Fibroblast of lung (primary cell): ENCODE measurements around the gene DNAH10. TPM values are rescaled to one million over a fixed set of nuclear protein-coding genes. Genes with fewer than 3 reads are reported as not detected.

ENCODE experiments used
- DNase-seq, 2 donors: peaks; one replicate each; pipeline versions ENCODE4 v3.0.0 to v3.0.0-alpha.2; 2010; ENCODE audit warnings: low read depth in 2 of 2
- H2AFZ ChIP-seq: 2 replicates; pipeline ENCODE4 v1.5.1; 2012; ENCODE audit warnings: low read length, control low read depth, inconsistent platforms
- H3K27ac ChIP-seq: 2 replicates; pipeline ENCODE4 v1.5.1; 2011; ENCODE audit warnings: low read length, control low read depth; ENCODE audit not compliant: insufficient read depth
- H3K27me3 ChIP-seq: 2 replicates; pipeline ENCODE4 v1.5.1; 2011; ENCODE audit warnings: mild to moderate bottlenecking, low read length; ENCODE audit not compliant: control insufficient read depth, insufficient read depth
- H3K36me3 ChIP-seq: 2 replicates; pipeline ENCODE4 v1.5.1; 2011; ENCODE audit warnings: low read length; ENCODE audit not compliant: control insufficient read depth, insufficient read depth
- H3K4me1 ChIP-seq: 2 replicates; pipeline ENCODE4 v1.5.1; 2011; ENCODE audit warnings: low read length; ENCODE audit not compliant: control insufficient read depth, insufficient read depth; ENCODE audit errors: extremely low read depth
- H3K4me2 ChIP-seq: 2 replicates; pipeline ENCODE4 v1.5.1; 2011; ENCODE audit warnings: low read length, control low read depth; ENCODE audit not compliant: insufficient read depth; ENCODE audit errors: extremely low read depth
- H3K4me3 ChIP-seq, 4 experiments: fragments of 200-600 bp in 1 of 4; sonication (generic) in 1 of 4; replicated peaks in 1 of 4; 2 replicates each; pipeline ENCODE4 v1.5.1; 2011 to 2016; ENCODE audit warnings: low read length in 4 of 4, low read depth in 3 of 4, mild to moderate bottlenecking in 3 of 4, control low read depth in 2 of 4, inconsistent platforms in 1 of 4, mixed read lengths in 1 of 4; ENCODE audit not compliant: insufficient read depth in 1 of 4; ENCODE audit errors: control extremely low read depth in 1 of 4
- H3K79me2 ChIP-seq: 2 replicates; pipeline ENCODE4 v1.5.1; 2012; ENCODE audit warnings: mild to moderate bottlenecking, low read length, inconsistent platforms; ENCODE audit not compliant: control insufficient read depth, insufficient read depth
- H3K9ac ChIP-seq: 2 replicates; pipeline ENCODE4 v1.5.1; 2011; ENCODE audit warnings: mild to moderate bottlenecking, low read length, control low read depth; ENCODE audit not compliant: insufficient read depth
- H3K9me3 ChIP-seq: 2 replicates; pipeline ENCODE4 v1.5.1; 2012; ENCODE audit warnings: low read depth, low read length; ENCODE audit not compliant: control insufficient read depth, insufficient read depth
- H4K20me1 ChIP-seq: 2 replicates; pipeline ENCODE4 v1.5.1; 2011; ENCODE audit warnings: low read length; ENCODE audit not compliant: control insufficient read depth, insufficient read depth; ENCODE audit errors: extremely low read depth
- EZH2 ChIP-seq: IDR thresholded peaks from 2 replicates; pipeline ENCODE4 v1.5.1; 2012; ENCODE audit warnings: low read length, control low read depth, mild to moderate bottlenecking; ENCODE audit errors: missing control alignments
- polyA plus RNA-seq, 2 donors: library from polyadenylated mRNA; depleted of rRNA in 1 of 2; stranded (reverse) in 1 of 2; unstranded in 1 of 2; fragments of >200 nt; gene quantifications; 2 replicates each; pipeline ENCODE4 v1.2.1, GENCODE V29; 2011 to 2012; ENCODE audit warnings: missing spikeins in 1 of 2
- total RNA-seq: library from RNA; depleted of rRNA; stranded (reverse); fragments of >200 nt; gene quantifications from 2 replicates; pipeline ENCODE4 v1.2.1, GENCODE V29; 2014
- TF ChIP-seq, protein P1 (sequence below), 2 donors: IDR thresholded peaks in 1 of 2; conservative IDR thresholded peaks in 1 of 2; 1 replicate in 1 of 2; 2 replicates in 1 of 2; pipeline ENCODE4 v1.5.1; 2011 to 2012; ENCODE audit warnings: low read length in 2 of 2, control low read depth in 1 of 2, inconsistent platforms in 1 of 2, low read depth in 1 of 2, mild to moderate bottlenecking in 1 of 2

The DNAH10 gene
- total and polyA plus RNA-seq, 2 donors (not counting 1 experiment from before 2014, with no cell fraction given), result 0.06 to 0.33 TPM

DNA sequence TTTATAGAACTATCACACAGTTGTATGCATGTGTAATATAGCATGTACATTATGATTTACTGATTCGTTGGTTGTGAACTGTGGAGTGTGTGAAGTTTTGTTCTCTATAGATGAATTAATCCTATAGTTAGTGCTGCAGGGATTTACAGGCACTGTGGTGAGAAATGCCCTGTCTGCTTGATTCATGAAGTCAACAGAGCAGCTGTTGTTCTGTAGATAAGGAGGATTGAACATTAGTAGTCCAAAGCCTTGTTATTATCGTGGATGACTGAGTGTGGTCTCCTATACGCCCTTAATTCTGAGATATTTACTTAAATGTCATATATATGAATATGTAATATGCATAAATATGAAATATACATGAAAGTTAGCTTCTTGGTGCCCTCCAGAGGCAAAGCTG lies 98.3 kb downstream of the DNAH10 start:
- H3K36me3 ChIP-seq, result no peaks in the 10 kb centered on the region
- H3K9ac ChIP-seq, result no peak overlapping the region
- H3K27ac ChIP-seq, result no peak overlapping the region
- no peak overlapping the region for H3K4me2 ChIP-seq
- H2AFZ ChIP-seq, result no peak overlapping the region
- peak in 1 of 2 donors; percentile 19 for DNase-seq
- H3K4me3 ChIP-seq, result no peak overlapping the region
- TF ChIP-seq, protein P1, sequence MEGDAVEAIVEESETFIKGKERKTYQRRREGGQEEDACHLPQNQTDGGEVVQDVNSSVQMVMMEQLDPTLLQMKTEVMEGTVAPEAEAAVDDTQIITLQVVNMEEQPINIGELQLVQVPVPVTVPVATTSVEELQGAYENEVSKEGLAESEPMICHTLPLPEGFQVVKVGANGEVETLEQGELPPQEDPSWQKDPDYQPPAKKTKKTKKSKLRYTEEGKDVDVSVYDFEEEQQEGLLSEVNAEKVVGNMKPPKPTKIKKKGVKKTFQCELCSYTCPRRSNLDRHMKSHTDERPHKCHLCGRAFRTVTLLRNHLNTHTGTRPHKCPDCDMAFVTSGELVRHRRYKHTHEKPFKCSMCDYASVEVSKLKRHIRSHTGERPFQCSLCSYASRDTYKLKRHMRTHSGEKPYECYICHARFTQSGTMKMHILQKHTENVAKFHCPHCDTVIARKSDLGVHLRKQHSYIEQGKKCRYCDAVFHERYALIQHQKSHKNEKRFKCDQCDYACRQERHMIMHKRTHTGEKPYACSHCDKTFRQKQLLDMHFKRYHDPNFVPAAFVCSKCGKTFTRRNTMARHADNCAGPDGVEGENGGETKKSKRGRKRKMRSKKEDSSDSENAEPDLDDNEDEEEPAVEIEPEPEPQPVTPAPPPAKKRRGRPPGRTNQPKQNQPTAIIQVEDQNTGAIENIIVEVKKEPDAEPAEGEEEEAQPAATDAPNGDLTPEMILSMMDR (conservative IDR thresholded peaks at IDR 0.05 in 1 of 2, IDR thresholded peaks at IDR 0.05 in 1 of 2; ENCODE audit: low read depth in 1 of 2, low read length in 2 of 2), result no peak
- TF ChIP-seq EZH2, result no peak
- no peaks in the 10 kb centered on the region for H4K20me1 ChIP-seq
- no peaks in the 10 kb centered on the region for H3K4me1 ChIP-seq
- H3K9me3 ChIP-seq, result no peaks in the 10 kb centered on the region
- no peaks in the 10 kb centered on the region for H3K79me2 ChIP-seq
- H3K27me3 ChIP-seq, result peaks cover 3% of the 10 kb centered on the region

DNA sequence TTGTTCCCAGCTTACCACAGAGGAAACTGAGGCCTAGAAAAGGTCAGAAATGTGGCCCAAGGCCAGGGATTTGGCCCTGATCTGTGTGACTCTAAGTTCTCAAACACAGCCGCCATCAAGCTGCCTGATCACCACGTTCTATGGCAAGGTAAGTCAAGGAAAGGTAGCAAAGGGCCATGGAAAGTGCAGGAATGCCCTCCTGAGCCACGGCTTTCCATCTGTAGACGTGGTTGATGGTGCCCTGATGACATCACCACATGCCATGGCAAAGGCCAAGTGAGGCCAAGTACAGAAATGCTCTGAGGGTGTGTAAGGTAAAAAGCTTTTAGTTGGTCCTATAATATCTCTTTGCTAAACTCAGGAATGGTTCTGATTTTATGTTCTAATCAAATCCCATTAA lies 99.3 kb downstream of the DNAH10 start:
- H4K20me1 ChIP-seq, result no peaks in the 10 kb centered on the region
- H3K79me2 ChIP-seq, result no peaks in the 10 kb centered on the region
- no peaks in the 10 kb centered on the region for H3K4me1 ChIP-seq
- no peak overlapping the region for H2AFZ ChIP-seq
- H3K27me3 ChIP-seq, result peaks cover 3% of the 10 kb centered on the region
- H3K36me3 ChIP-seq, result no peaks in the 10 kb centered on the region
- TF ChIP-seq, protein P1 (conservative IDR thresholded peaks at IDR 0.05 in 1 of 2, IDR thresholded peaks at IDR 0.05 in 1 of 2; ENCODE audit: low read depth in 1 of 2, low read length in 2 of 2), result no peak
- TF ChIP-seq EZH2, result no peak
- no peak overlapping the region for H3K27ac ChIP-seq
- H3K4me3 ChIP-seq, result no peak overlapping the region
- H3K9ac ChIP-seq, result no peak overlapping the region
- H3K4me2 ChIP-seq, result no peak overlapping the region
- no peak for DNase-seq
- H3K9me3 ChIP-seq, result no peaks in the 10 kb centered on the region

DNA sequence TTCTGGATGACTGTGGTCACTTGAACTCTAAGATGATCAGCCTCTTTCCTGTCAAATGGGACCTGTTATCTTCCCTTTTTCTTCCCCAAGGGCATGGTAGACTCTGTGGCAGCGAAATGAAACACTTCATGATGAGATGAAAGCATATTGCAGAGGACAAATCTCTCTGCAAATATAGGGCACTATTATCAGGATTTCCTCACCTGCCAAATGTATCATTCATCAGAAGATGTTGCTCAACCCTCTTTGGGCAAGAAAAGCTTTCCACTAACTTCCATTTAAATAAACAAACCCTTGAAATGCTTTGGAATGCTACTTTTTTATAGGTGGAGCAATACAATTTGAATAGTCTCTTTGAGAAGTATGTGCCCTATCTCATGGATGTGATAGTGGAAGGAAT lies 105.0 kb downstream of the DNAH10 start:
- Histone ChIP-seq H4K20me1 (no peaks in the 10 kb centered on the region), H2AFZ (no peak overlapping the region), H3K4me1 (no peaks in the 10 kb centered on the region), H3K4me2 (no peak overlapping the region), H3K9me3 (no peaks in the 10 kb centered on the region), H3K27me3 (peaks cover 10% of the 10 kb centered on the region), H3K9ac (no peak overlapping the region), H3K27ac (no peak overlapping the region), H3K79me2 (no peaks in the 10 kb centered on the region), H3K4me3 (no peak overlapping the region), H3K36me3 (no peaks in the 10 kb centered on the region)
- TF ChIP-seq, protein P1 (conservative IDR thresholded peaks at IDR 0.05 in 1 of 2, IDR thresholded peaks at IDR 0.05 in 1 of 2; ENCODE audit: low read depth in 1 of 2, low read length in 2 of 2), result no peak
- no peak for TF ChIP-seq EZH2
- DNase-seq, result no peak
